GM21717 (cell line): ENCODE results near the gene GLDC.
A peak's percentile ranks its signal among the peaks of the same experiment; 100 is the strongest.
"Not testable (repeated sequence)": the region's sequence is repeated elsewhere in the genome, so short reads cannot be mapped to it uniquely, and the experiment has no call there.

Experiments
- ATAC-seq: cut with Tn5 transposase; IDR thresholded peaks from one replicate; pipeline ENCODE4 v1.9.1; 2021; ENCODE audit warnings: mild to moderate bottlenecking, moderate library complexity; ENCODE audit not compliant: unreplicated experiment

GLDC gene

DNA sequence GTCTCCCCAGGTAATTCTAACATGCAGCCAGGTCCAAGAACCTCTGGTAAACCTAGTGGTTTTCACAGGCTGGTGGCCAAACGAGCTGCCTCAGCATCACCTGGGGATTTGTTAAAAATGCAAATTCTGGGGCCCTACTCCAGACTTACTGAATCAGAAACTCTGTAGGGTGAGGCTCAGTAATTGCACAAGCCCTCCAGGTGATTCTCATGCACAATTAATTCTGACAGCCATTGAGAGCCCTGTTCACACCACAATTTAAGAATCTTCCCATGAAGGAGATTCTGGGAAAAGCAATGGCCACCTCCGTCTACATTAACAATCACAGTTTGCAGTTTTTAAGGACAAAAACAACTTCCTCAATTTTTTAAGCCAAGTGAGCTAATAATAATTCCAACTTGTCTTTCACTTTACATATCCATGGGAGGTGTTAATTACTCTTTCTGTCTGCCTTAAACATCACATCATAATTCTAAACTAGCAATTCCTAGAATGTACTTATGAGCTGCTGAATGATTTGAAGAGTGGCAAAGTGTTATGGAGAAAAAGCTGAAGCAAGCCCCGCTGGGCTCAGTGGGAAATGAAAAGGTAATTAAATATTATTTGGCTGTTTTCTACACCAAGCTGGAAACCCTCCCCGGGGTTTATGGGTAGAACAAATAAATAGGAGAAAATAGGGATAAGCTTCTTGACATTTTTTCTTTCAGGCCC is 70.0 kb downstream of the GLDC start:
- ATAC-seq: peak; percentile 89

- ATAC-seq: no peak
Measured at GRCh38 chr9:6567140-6567591, 78.4 kb downstream of the GLDC start.

- ATAC-seq: peak; percentile 82
Measured at GRCh38 chr9:6566409-6567139, 79.0 kb downstream of the GLDC start.

GRCh38 chr9:6565312-6565711 is 80.2 kb downstream of the GLDC start:
- ATAC-seq: no peak

- no peak for ATAC-seq
Measured at GRCh38 chr9:6564868-6565267, 80.7 kb downstream of the GLDC start.

- no peak for ATAC-seq
Measured at GRCh38 chr9:6564360-6564759, 81.2 kb downstream of the GLDC start.

- no peak for ATAC-seq
Measured at GRCh38 chr9:6562871-6563430, 82.6 kb downstream of the GLDC start.

- no peak for ATAC-seq
Measured at GRCh38 chr9:6562201-6562600, 83.3 kb downstream of the GLDC start.

GRCh38 chr9:6557883-6558616 is 87.5 kb downstream of the GLDC start:
- no peak for ATAC-seq

DNA sequence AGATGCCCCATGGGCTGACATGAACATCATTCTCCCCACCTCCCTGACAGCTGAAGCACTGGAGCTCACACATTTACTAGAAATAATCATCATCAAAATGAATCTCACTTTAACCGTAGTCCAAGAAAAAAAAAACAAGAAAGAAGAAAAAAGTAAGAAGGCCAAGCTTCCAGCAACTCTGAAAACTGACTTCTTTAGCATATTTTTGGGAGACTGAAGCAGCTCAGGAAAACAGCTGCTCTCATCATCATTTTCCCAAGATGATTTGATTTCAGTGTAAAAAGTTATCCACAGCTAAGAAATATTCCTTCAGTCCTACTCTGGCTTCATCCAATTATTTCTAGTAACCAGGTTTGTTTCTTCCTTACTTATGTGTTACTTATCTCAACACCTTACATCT is 91.7 kb downstream of the GLDC start:
- ATAC-seq: no peak

- ATAC-seq: no peak
Measured at GRCh38 chr9:6552498-6553121, 92.9 kb downstream of the GLDC start.

DNA sequence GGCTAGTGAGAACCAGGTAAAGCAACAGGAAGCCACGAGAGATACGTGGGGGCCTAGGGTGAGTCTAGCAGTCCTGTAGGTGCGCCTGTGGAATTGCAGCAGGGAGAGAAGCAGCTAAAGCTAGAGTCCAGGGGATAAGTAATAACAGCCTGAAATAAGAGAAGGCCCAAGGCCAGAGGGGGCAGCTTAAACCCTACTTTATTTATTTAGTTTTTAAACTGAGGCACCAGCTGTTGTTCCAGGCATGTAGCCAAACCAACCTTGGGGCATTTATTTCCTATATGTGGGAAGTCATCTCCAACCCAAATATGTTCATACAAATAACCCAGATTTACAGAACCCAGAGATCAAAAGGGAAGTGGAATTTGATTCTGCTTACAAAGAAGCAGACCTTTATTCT is 93.5 kb downstream of the GLDC start:
- no peak for ATAC-seq

DNA sequence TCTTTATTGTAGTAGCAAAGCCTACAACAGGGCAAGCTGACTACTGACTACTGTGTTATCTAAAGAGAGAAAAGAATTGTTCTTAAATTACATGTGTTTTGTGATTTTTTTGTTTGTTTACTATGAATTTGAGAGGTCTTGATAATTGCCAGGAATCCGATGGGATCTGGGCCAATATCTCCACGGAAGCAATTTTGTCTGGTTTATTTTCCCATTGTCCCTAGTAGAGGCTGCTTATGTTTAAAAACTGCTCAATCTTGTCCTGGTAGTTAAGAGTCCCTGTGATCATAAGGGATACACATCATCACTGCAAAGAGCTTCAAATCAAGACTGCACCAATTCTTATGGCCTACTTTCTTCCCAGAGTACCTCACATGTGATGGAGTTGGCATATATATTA is 94.4 kb downstream of the GLDC start:
- ATAC-seq: no peak

DNA sequence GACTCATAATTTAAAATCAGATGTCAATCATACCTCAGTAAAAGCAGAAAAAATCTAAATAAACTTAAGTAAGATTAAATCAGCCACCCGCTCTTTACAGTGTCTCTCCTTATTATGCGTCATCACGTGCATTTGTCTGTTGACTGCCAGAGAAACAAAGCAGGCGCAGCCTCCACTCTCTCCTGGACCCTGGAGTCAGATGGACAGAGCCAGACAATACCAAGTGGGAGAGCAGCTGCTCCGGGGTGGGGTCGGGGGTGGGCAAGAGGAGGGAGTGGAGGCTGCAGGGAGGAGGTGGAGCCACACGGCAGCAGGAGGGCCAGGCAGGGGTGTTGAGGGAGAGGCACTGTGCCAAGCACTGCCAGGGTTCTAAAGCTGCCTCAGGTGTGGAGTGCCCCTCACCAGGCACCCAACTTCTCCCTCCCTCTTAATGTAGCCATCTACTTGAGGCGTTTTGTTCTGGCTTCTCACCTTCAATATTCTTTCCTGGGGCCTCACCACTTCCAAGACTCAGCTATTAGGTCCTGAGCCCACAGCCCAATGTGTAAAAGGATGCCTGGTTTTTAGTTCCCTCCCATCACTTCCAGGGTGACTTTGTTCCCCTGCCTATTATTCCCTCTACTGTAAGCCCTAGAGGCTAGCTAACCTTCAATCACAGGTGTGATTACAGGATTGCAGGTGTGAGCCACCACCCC is 96.3 kb downstream of the GLDC start:
- ATAC-seq: no peak

DNA sequence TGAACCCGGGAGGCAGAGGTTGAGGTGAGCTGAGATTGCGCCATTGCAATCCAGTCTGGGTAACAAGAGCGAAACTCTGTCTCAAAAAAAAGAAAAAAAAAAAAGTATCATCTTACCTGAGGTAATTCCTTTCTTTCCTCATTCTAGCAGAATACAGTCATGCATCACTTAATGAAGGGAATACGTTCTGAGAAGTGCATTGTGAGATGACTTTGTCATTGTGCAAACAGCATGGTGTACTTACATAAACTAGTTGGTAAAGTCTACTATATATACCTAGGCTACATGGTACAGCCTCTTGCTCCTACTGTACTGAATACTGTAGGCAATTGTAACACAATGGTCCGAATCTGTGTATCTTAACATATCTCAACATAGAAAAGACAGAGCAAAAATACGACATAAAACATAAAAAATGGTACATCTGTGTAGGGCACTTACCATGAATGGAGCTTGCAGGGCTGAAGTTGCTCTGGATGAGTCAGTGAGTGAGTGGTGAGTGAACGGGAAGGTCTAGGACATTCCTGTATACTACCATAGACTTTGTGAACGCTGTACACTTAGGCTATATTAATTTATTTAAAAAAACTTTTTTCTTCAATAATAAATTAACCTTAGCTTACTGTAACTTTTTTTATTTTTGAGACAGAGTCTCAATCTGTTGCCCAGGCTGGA is 100.4 kb downstream of the GLDC start:
- no peak for ATAC-seq

- no peak for ATAC-seq
Measured at GRCh38 chr9:6543204-6543603, 102.3 kb downstream of the GLDC start.

DNA sequence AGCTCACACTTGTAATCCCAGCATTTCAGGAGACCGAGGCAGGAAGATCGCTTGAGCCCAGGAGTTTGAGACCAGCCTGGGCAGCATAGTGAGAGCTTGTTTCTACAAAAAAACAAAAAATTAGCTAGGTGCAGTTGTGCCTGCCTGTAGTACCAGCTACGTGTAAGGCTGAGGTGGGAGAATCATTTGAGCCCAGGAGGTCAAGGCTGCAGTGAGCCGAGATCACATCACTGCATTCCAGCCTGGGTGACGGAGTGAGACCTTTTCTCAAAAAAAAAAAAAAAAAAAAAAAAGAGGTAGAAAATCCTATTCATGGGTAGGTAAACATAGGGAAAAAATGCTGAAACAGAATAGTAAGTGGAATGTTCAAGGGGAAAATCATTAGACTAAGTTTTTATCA is 102.9 kb downstream of the GLDC start:
- ATAC-seq: not testable (repeated sequence)

GRCh38 chr9:6538666-6539071 is 106.9 kb downstream of the GLDC start:
- no peak for ATAC-seq

- ATAC-seq: no peak
Measured at GRCh38 chr9:6535594-6535993, 109.9 kb downstream of the GLDC start.
